HG02763 (cell line): ENCODE data around the gene PCTP.

Experiments used
- ATAC-seq: cut with Tn5 transposase; IDR thresholded peaks from one replicate; pipeline ENCODE4 v1.9.1; 2021; ENCODE audit warnings: mild to moderate bottlenecking, moderate library complexity; ENCODE audit not compliant: unreplicated experiment

The PCTP gene

DNA sequence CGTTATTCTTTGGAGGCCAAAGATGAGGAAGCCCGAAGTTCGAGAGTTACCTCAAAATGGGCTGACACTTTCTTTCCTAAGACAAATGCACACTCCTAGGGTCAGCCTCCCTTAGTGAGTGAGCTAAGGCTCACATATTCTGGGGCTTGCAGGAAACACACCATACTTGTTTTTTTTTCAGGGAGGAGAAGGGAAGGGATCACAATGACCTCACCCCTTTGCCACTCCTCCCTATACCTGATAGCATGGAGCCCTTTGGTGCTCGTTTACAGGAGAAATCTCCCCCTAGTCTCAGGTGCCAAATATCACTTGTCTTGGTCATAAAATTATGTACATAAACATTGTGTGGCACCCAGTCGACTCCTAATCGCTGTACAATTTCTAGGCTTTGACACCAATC lies 23.6 kb upstream of the PCTP start:
- ATAC-seq = no peak

GRCh38 chr17:55727920-55728319 lies 22.9 kb upstream of the PCTP start:
- ATAC-seq = no peak

GRCh38 chr17:55728361-55728760 lies 22.5 kb upstream of the PCTP start:
- ATAC-seq = no peak

DNA sequence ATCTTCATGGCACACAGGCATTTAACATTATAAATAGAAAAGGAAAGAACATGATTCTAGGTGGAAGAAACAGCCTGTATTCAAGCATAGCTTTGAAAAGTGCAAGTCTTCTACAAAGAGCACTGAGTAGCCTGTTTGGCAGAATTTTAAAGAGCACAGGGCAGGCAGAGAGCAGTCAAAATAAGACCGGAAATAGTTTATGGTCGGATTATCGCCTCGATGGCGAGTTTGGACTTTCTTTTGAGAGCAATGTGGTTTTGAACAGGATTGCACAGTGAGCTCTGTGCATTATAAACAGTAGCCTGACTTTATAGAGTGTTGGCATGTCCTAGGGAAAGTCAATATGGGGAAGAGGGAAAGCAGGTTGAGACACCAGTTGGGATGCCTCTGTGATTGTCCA lies 22.0 kb upstream of the PCTP start:
- no peak for ATAC-seq

- no peak for ATAC-seq
Observed at GRCh38 chr17:55729484-55729883, 21.4 kb upstream of the PCTP start.

- no peak for ATAC-seq
Observed at GRCh38 chr17:55730380-55730779, 20.5 kb upstream of the PCTP start.

- no peak for ATAC-seq
Observed at GRCh38 chr17:55730808-55731207, 20.0 kb upstream of the PCTP start.

DNA sequence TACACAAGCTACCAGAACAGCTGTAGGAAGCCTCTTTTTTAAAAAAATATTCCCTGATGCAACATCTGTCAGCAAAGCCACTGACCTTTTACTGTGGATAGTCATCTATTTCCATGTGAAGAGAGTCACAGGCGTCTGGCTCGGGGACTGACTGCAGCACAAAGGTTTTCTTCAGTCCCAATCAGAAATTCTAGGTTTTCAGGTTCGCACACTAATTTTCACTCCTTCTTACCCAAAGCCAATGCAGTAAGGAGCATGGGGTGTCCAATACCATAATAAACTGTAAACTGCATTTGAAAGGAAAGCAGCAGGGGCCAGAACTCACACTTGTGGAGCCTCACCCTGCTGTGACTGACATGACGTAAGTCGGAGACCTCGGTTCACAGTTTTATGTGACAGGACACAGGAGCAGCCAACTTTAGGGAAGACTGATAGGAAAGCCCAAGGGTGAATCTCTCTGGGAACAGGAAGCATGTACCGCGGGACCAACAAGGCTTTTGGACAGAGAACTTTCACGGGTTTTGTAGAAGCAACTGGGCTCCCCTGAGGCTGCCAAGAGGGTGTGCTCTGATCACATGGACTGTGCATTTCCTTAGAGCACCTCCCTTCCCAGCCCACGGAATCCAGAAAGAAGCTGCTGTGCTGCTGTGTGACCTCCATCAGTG lies 19.1 kb upstream of the PCTP start:
- no peak for ATAC-seq

- no peak for ATAC-seq
Observed at GRCh38 chr17:55734128-55734781, 16.6 kb upstream of the PCTP start.

DNA sequence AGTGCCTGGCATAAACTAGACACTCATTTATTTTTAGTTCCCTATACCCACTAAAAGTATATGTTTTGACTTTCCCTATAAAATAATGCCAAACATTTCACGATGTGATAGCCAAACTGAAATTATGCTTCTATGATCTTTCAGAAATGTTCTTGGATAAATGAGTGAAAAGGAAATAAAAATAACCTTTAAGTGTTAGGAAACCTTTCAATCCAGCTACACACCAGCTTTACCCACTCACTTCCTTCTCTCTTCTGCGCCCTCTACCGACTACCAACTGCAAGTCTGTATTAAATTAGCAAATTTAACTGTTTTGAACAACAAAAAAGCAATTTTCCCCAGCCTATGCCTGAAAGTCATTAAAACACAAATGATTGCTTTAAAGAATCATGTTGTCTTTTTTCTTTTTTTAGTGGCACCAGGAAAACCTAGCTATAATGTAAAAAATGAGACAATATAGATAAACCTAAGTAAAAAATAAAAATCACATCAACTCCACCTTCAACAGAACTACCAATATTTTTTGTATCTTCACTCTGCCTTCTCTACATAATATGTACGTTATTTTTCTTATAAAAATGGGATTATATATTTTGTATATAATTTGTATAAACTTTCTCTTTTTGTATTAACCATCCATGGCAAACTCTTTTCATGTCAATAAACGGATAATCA lies 15.0 kb upstream of the PCTP start:
- no peak for ATAC-seq

DNA sequence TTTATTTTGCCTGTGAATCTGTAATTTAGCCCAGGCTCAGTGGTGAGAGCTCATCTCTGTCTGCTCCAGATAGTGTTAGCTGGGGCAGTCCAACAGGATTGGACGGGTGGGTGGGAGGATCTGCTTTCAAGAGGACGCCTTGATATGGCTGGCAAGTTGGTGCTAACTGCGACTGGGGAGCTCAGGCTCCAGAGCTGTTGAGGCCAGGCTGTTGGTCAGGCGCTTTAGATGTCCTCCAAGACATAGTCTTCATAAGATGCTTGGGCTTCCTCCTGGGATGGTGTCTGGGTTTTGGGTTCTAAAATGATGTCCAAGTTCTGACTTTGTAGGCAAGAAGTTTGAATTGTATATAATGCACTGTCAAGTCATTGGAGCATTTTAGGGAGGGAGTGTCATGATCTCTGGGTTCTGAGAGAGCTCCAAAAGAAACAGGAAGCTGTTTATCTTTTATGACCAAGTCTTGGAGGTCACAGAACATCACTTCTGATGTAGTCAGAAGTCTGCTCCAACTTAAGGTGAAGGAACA lies 12.8 kb upstream of the PCTP start:
- no peak for ATAC-seq

- ATAC-seq = no peak
Observed at GRCh38 chr17:55740511-55741355, 10.1 kb upstream of the PCTP start.

DNA sequence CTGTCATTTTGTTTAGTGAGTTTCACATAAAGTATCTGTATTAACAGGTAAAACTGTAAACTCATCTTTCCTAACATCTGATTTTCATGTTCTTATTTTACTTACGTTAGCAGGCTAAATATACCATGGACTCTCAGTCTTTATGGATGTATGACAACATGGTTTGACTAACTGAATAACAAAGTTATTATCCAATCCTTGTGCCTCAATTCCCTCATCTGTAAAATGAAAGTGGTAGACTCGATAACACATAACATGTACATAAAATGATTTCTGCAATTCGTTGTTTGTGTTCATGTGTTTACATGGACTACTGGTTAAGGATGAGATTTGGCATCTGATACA lies 9.5 kb upstream of the PCTP start:
- ATAC-seq = no peak

DNA sequence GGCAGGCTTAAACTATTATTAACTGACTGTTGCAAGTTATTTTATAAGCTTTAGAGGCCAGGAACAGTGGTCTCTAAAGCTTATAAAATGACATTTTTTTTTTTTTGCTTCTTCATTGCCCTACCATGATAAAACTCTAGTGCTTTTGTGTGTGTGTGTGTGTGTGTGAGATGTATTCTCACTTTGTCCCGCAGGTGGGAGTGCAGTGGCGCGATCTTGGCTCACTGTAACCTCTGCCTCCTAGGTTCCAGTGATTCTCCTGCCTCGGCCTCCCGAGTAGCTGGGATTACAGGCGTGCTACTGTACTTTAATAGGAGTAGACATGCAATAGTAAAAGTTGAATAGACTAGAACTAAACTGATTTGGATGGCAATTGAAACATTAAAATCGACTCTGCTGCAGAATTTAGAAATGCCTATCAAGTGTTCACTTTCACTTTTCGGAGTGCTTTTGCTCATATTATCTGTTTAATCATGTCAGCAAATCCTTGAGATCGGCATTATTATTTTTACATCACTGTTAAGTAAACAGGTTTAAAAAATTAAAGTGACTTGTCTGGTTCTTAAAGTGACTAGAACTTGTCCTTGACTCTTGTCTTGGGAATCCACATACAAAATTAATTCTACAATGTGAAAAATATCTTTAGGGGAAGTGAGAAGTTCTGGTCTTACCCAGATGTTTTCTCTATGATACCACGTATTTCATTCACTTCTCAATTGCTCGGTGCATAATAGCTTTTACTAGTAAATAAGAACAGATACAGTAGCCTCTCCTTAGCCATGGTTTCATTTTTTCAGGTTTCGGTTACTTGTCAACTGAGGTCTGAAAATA lies 8.4 kb upstream of the PCTP start:
- no peak for ATAC-seq

GRCh38 chr17:55743103-55743679 lies 7.7 kb upstream of the PCTP start:
- ATAC-seq = no peak

- no peak for ATAC-seq
Observed at GRCh38 chr17:55745258-55745657, 5.6 kb upstream of the PCTP start.

DNA sequence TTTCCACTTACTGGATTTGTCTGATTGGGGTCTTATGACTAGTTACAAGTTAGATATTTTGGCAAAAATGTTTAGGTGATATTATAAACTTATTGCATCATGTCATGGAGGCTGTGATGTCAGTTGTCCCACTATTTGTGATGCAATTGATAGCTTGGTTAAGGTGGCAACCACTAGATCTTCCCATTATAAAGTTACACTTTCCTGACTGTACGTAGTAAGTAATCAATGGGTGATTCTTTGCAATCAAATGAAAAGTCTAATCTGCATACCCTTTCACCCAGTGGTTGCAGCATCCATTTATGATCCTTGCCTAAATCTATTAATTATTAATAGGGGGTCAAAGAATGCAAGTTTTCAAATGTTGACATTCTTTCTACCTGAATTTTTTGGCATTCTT lies 4.4 kb upstream of the PCTP start:
- no peak for ATAC-seq

GRCh38 chr17:55747209-55747608 lies 3.6 kb upstream of the PCTP start:
- no peak for ATAC-seq

DNA sequence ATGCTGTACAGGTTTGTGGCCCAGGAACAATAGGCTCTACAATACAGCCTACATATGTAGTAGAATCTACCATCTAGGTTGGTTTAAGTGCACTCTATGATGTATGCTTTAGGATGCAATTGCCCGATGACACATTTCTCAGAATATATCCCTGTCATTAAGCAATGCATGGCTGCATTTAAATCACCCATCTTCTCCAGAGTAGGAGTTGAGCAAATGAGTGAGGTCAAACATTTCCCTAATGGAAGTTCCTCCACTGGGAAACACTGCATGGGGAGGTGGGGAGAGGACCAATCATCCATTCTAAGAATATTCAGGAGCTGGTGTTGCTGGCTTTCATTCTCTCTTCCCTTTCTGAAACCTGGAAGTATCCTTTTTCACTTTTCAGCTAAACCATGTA lies 2.0 kb upstream of the PCTP start:
- ATAC-seq = no peak

DNA sequence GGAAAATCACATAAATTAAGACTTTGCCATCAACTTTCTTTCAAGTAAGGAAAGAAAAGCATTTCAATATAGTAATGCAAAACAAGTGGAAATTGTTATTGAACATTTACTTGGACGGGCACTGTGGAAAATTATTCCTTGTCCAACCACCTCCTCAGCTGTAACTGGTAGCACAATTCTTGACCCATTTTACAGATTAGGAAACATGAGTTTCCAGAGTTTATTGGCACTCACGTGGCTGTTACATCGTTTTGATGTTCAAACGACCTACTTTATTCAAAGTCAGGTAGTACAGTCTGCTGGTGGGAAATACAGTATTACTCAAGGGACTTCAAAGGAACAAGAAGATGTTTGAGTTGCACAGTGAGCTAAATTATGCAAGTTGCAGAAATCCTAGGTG lies 866 bp upstream of the PCTP start:
- ATAC-seq = no peak
